K562 treated with DMSO at 1 percent for 24 hours (cell line): ENCODE measurements around the gene DMRTA1. TPM values are rescaled to one million over a fixed set of nuclear protein-coding genes. Genes with fewer than 3 reads are reported as not detected.

Experiments
- total RNA-seq: library from RNA; unstranded; fragments of 300-600 nt; gene quantifications from 2 replicates; pipeline ENCODE4 v1.2.3, GENCODE V29; 2022; ENCODE audit warnings: low read depth; ENCODE audit not compliant: insufficient read depth

Gene DMRTA1
- not detected in 2 replicates for total RNA-seq

DNA sequence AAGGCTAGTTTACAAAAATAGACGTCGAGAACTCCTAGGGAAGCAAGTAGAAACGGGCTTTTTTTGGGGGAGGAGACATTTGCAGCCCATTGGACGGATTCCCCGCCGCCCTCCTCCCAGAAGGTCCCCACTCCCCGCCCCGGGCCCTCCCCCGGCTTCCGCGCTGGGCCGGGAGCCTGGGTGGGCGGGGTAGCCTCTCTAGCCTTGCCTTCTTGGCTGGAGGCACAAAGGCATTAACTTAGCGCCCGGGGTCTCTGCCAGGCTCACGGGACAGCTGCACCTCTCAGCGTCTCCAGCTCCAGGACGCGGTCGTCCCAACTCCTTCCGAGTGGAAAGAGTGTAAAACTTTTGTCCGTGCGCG lies at the start of gene DMRTA1:
Gene DMRTA1 (plus strand): TSS at position 236 of the 361 bp plus-strand sequence. CDS start 242 bp downstream, outside the sequence.

